SJSA1 (cell line): ENCODE data around the gene IFNL2. TPM values are rescaled to one million over a fixed set of nuclear protein-coding genes. Genes with fewer than 3 reads are reported as not detected.
"Not testable (repeated sequence)": the region's sequence is repeated elsewhere in the genome, so short reads cannot be mapped to it uniquely, and the experiment has no call there.

Source experiments
- DNase-seq, 2 experiments: peaks; one replicate each; pipeline ENCODE4 v3.0.0-alpha.2; 2015 to 2020; ENCODE audit warnings: low spot score in 2 of 2, low read depth in 1 of 2
- H3K27ac ChIP-seq: fragments of 250-450 bp; sonication (Bioruptor Pico); 2 replicates; pipeline ENCODE4 v1.5.1; 2020; ENCODE audit warnings: mild to moderate bottlenecking, moderate library complexity
- H3K27me3 ChIP-seq: fragments of 250-450 bp; sonication (Bioruptor Pico); replicated peaks from 2 replicates; pipeline ENCODE4 v1.5.1; 2020; ENCODE audit warnings: mild to moderate bottlenecking, moderate library complexity
- H3K36me3 ChIP-seq: fragments of 250-450 bp; sonication (Bioruptor Pico); 2 replicates; pipeline ENCODE4 v1.5.1; 2020; ENCODE audit warnings: mild to moderate bottlenecking
- H3K4me1 ChIP-seq: fragments of 250-450 bp; sonication (Bioruptor Pico); replicated peaks from 2 replicates; pipeline ENCODE4 v1.6.1; 2021; ENCODE audit warnings: mild to moderate bottlenecking
- H3K4me3 ChIP-seq: fragments of 250-450 bp; sonication (Bioruptor Pico); 2 replicates; pipeline ENCODE4 v1.5.1; 2020; ENCODE audit warnings: mild to moderate bottlenecking
- H3K9me3 ChIP-seq: fragments of 250-450 bp; sonication (Bioruptor Pico); replicated peaks from 2 replicates; pipeline ENCODE4 v1.5.1; 2020; ENCODE audit warnings: mild to moderate bottlenecking
- total RNA-seq: library from RNA; depleted of rRNA; stranded (reverse); fragments of >200 nt; shearing (Covaris generic); gene quantifications from 2 replicates; pipeline ENCODE4 v1.2.3, GENCODE V29; 2014; rRNA removed

The IFNL2 gene
- not detected in 2 replicates for total RNA-seq

DNA sequence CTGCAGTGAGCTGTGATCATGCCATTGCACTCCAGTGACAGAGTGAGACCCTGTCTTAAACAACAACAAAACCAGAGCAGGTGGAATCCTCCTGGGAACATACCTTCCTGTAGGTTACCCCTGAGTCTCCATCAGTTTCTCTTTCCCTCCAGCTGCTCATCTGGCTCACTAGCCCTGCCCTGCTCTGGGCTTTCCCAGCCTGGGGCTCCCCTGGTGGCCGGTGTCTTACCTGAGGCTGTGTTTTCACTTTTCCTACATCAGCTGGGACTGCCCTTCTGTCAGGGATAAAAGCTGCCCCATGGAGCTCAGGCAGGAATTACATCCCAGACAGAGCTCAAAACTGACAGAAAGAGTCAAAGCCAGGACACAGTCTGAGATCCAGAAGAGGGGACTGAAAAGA is at the start of gene IFNL2:
TSS of gene IFNL2 (plus strand) at position 312 of the 400 bp plus-strand sequence. CDS start 173 bp downstream, outside the sequence.
- not testable (repeated sequence) for H3K4me3 ChIP-seq, H3K36me3 ChIP-seq, DNase-seq, H3K9me3 ChIP-seq, H3K27ac ChIP-seq, H3K4me1 ChIP-seq
- H3K27me3 ChIP-seq: peaks cover 33% of the 10 kb centered on the region

DNA sequence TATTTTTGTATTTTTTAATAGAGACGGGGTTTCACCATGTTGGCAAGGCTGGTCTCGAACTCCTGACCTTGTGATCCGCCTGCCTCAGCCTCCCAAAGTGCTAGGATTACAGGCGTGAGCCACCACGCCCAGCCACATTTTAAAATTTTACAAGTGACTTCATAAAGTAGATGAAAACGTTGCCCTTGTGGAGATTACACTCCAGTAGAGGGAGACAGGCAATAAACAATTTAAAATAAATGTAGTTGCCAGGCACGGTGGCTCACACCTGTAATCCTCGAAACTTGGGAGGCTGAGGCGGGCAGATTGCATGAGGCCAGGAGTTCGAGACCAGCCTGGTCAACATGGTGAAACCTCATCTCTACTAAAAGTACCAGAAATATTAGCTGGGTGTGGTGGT is 49.1 kb upstream of the IFNL2 start:
- DNase-seq, H3K27ac ChIP-seq, H3K27me3 ChIP-seq, H3K4me3 ChIP-seq, H3K9me3 ChIP-seq, H3K36me3 ChIP-seq, H3K4me1 ChIP-seq: not testable (repeated sequence)

DNA sequence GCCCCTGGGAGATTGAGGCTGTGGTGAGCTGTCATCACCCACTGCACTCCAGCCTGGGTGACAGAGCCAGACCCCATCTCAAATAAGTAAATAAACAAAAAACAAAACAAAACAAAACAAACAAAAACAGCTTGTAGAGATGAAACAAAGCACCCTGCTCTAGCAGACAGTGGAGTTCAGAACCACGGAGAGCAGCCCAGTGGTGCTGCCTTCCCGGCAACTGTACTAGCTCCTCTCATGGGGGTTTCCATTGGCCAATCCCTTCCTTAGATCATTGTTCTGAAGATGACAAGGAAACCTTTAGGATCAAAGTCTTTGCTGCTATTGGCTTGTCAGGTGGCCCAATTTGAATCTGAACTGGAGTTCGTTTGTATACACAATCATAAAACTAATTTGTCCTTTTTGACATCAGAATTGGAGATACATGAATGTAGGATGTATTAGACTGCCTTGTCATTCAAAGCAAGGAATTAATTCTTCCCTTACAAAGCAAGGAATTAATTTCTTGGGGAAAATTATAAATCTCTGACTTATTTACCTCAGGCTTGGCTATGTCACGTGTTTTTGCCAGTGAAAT is 44.4 kb upstream of the IFNL2 start:
- H3K9me3 ChIP-seq: no peaks in the 10 kb centered on the region
- peaks cover 7% of the 10 kb centered on the region; the same call in 1 of the 2 replicates for H3K27me3 ChIP-seq
- H3K27ac ChIP-seq: no peak overlapping the region
- DNase-seq: no peak
- H3K4me1 ChIP-seq: no peaks in the 10 kb centered on the region
- no peak overlapping the region for H3K4me3 ChIP-seq
- H3K36me3 ChIP-seq: no peaks in the 10 kb centered on the region

DNA sequence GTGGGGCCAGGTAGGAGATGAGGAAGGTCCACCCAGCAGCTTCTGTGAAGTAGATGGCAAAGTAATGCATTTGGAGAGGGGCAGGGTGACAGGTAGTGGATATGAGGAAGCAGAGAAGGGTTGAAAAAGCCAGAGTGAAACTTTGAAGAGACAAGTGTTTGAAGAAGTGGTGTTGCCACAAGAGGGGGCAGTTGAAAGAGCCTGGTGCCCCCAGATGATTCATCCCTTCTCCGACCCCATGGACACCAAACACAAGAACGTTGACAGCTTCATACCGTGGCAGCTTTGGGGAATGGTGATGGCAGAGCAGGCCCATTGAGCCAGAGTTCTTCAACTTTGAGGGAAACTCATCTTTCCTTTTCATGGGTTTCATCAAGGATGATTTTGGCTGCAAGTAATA is 43.3 kb upstream of the IFNL2 start:
- no peak overlapping the region for H3K27ac ChIP-seq
- DNase-seq: no peak
- peaks cover 7% of the 10 kb centered on the region; the same call in 1 of the 2 replicates for H3K27me3 ChIP-seq
- no peaks in the 10 kb centered on the region for H3K4me1 ChIP-seq
- no peaks in the 10 kb centered on the region for H3K9me3 ChIP-seq
- no peak overlapping the region for H3K4me3 ChIP-seq
- no peaks in the 10 kb centered on the region for H3K36me3 ChIP-seq

DNA sequence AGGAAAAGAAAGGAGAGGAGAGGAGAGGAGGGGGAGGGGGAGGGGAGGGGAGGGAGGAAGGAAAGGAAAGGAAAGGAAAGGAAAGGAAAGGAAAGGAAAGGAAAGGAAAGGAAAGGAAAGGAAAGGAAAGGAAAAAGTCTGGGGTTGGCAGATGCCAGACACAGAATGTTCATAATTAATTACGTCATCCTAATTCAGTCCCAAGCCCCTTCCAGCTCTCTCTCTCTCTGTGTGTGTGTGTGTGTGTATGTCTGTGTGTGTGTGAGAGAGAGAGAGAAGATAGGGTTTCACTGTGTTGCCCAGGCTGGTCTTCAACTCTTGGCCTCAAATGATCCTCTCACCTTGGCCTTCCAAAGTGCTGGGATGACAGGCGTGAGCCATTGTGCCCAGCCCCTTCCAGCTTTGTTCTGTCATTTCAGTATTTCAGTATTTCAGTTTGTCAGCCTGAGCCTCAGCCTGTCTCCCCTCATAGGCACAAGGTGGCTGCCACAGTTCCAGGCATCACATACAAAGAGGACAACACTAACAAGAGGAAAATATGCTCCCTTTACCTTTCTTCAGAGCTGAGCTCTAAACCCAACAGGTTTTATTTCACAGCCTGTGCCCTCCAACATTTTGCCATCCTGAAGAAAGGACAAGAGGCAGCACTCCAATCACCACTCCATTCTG is 38.0 kb upstream of the IFNL2 start:
- H3K9me3 ChIP-seq: no peaks in the 10 kb centered on the region
- H3K27me3 ChIP-seq: peaks cover 8% of the 10 kb centered on the region; the same call in 1 of the 2 replicates
- no peak overlapping the region for H3K4me3 ChIP-seq
- DNase-seq: no peak
- H3K27ac ChIP-seq: no peak overlapping the region
- no peaks in the 10 kb centered on the region for H3K4me1 ChIP-seq
- no peaks in the 10 kb centered on the region for H3K36me3 ChIP-seq

DNA sequence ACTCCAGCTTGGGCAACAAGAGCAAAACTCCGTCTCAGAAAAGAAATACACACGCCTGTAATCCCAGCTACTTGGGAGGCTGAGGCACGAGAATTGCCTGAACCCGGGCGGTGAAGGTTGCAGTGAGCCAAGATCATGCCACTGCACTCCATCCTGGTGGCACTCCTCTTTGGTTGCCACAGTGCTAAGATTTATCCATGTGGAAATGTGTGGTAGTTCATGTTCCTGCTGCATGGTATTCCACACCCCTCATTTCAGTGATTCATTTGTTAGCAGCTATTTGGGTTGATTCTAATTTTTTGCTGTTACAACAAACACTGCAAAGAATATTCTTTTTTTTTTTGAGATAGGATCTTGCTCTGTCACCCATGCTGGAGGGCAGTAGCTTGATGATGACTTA is 35.5 kb upstream of the IFNL2 start:
- DNase-seq: no peak
- Histone ChIP-seq H3K27me3 (peaks cover 7% of the 10 kb centered on the region; the same call in 1 of the 2 replicates), H3K4me3 (no peak overlapping the region), H3K9me3 (no peaks in the 10 kb centered on the region), H3K4me1 (no peaks in the 10 kb centered on the region), H3K27ac (no peak overlapping the region), H3K36me3 (no peaks in the 10 kb centered on the region)

DNA sequence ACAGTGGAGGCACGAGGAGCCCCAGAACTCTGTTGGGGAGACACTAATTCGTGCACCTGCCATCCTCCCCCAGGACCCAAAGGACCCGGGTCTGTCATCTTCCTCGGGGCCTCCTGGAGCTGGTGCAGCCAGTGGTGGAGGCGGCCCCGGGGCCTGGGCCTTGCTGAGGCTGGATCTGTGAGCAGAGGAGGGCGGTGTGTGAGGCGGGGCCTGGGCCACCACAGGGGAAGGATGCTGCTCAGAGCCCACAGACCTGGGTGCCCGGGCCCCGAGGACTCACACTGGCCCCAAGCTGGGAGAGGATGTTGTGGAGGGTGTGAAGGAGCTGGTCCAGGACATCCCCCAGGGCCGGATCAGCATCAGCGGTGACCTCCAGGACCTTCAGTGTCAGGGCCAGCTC is 31.7 kb upstream of the IFNL2 start:
- Histone ChIP-seq H3K27me3 (peaks cover 15% of the 10 kb centered on the region), H3K27ac (no peak overlapping the region), H3K36me3 (no peaks in the 10 kb centered on the region), H3K4me1 (no peaks in the 10 kb centered on the region), H3K4me3 (no peak overlapping the region), H3K9me3 (no peaks in the 10 kb centered on the region)
- DNase-seq: no peak

DNA sequence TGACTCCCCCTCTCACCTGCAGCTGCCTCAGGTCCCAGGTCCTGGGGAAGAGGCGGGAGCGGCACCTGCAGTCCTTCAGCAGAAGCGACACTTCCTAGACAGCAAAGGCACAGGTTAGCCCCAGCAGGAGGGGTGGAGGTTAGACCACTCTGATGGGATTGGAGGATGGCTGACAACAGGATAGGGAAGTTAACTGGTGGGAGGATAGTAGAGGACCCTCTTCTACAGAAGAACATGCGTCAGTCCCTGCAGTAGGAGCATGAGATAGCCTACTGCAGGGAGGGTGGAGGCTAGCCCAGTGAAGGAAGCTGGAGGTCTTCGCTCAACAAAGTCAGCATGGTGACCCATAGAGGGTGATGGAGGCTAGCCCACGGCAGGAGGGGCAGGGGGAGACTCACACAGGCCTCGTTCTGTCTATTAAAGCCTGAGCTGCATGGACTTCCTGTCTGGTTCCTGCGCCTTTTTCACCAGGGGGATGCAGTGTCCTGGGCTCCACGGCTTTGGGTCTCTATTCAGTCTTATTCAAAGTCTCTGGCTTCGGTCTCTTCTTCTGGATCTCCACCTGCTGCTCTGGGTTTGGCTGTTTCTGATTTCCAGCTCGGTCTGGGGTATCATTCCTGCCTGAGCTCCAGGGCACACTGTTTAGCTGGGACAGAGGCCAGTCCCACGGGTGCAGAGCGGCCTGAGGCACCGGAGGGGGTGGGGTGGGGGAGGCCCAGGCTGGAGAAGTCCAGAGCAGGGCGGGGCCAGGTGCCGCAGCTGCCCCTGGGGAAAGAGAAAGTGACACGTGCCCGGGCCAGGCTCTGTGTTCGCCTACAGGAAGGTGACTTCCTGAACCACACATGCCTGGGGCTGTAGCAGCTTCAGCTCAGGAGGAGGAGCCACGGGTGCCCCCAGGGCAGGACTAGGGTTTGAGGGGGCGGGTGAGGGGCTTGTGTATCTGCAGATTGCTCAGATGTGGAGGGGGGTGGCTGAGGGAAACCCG is 30.7 kb upstream of the IFNL2 start:
- no peak for DNase-seq

DNA sequence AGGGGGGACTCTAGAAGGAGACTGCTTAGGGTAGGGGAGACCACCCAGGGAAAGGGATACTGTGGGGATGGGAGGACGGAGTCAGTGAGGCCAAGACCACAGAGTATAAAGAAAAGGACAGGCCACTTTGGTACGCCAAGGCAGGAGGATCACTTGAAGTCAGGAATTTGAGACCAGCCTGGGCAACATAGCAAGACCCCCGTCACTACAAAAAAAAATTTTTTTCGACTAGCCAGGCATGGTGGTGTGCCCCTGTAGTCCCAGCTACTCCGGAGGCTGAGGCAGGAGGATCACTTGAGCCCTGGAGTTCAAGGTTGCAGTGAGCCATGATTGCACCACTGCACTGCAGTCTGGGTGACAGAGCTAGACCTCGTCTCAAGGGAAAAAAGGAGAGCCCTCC is 30.0 kb upstream of the IFNL2 start:
- Histone ChIP-seq H3K4me3 (no peak overlapping the region), H3K27me3 (peaks cover 15% of the 10 kb centered on the region), H3K27ac (no peak overlapping the region), H3K4me1 (no peaks in the 10 kb centered on the region), H3K9me3 (no peaks in the 10 kb centered on the region), H3K36me3 (no peaks in the 10 kb centered on the region)
- no peak for DNase-seq

More for the DNA sequence above, 30.7 kb upstream of the IFNL2 start:
- no peaks in the 10 kb centered on the region for H3K9me3 ChIP-seq
- H3K4me3 ChIP-seq: no peak overlapping the region
- H3K36me3 ChIP-seq: no peaks in the 10 kb centered on the region
- H3K4me1 ChIP-seq: no peaks in the 10 kb centered on the region
- peaks cover 15% of the 10 kb centered on the region for H3K27me3 ChIP-seq
- no peak overlapping the region for H3K27ac ChIP-seq

DNA sequence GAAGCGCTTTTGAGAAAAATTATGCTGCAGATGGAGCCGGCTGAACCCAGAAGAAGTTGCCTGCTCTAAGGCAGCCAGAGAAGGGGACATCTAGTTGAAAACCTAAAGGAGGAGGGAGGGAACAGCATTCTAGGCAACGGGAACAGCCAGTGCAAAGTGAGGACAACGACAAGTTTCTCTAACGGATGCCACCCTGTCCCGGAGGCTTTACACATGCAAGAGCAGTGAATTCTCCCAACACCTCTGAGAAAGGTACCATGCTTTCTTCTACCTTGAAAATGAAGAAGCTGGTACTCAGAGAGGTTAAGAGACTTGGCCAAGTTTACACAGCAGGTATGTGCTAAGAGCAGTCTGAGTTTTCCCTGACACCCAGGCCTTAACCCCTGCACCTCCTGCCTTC is 29.3 kb upstream of the IFNL2 start:
- Histone ChIP-seq H3K4me1 (no peaks in the 10 kb centered on the region), H3K27ac (no peak overlapping the region), H3K36me3 (no peaks in the 10 kb centered on the region), H3K9me3 (no peaks in the 10 kb centered on the region), H3K4me3 (no peak overlapping the region), H3K27me3 (peaks cover 15% of the 10 kb centered on the region)
- no peak for DNase-seq

DNA sequence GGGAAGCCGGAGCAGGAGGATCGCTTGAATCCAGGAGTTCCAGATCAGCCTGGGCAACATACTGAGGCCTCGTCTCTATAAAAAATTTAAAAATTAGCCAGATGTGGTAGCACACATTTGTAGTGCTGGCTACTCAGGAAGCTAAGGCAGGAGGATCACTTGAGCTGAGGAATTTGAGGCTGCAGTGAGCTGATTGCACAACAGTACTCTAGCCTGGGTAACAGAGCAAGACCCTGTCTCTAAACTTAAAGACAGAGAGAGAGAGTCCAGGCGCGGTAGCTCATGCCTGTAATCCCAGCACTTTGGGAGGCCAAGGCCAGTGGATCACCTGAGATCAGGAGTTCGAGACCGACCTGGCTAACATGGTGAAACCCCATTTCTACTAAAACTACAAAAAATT is 27.8 kb upstream of the IFNL2 start:
- Histone ChIP-seq H3K27ac (no peak overlapping the region), H3K4me1 (no peaks in the 10 kb centered on the region), H3K36me3 (no peaks in the 10 kb centered on the region), H3K9me3 (no peaks in the 10 kb centered on the region), H3K4me3 (no peak overlapping the region), H3K27me3 (peaks cover 12% of the 10 kb centered on the region)
- DNase-seq: no peak

DNA sequence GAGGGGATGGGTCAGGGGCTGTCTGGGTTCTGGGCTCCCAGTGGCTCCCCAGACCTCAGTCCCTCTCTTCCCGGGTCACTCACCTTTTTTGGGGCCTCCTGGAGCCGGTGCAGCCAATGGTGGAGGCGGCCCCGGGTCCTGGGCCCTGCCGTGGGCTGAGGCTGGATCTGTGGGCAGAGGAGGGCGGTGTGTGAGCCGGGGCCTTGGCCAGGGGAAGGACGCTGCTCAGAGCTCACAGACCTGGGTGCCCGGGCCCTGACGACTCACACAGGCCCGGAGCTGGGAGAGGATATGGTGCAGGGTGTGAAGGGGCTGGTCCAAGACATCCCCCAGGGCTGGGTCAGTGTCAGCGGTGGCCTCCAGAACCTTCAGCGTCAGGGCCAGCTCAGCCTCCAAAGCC is 24.5 kb upstream of the IFNL2 start:
- not testable (repeated sequence) for H3K27ac ChIP-seq, H3K4me1 ChIP-seq, H3K36me3 ChIP-seq, H3K9me3 ChIP-seq, DNase-seq, H3K4me3 ChIP-seq
- H3K27me3 ChIP-seq: peaks cover 27% of the 10 kb centered on the region

DNA sequence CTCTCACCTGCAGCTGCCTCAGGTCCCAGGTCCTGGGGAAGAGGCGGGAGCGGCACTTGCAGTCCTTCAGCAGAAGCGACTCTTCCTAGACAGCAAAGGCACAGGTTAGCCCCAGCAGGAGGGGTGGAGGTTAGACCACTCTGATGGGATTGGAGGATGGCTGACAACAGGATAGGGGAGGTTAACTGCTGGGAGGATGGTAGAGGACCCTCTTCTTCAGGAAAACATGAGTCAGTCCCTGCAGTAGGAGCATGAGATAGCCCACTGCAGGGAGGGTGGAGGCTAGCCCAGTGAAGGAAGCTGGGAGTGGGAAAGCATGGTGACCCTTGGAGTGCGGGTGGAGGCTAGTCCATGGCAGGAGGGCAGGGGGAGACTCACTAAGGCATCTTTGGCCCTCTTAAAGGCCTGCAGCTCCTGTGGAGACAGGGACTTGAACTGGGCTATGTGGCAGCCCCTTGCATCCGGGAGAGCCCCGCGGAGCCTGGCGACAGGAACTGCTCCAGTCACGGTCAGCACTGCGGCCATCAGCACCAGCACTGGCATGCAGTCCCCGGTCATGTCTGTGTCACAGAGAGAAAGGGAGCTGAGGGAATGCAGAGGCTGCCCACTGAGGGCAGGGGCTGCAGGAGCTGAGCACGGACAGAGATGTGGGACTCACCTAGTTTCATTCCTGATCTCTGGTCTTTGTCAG is 23.6 kb upstream of the IFNL2 start, which contains the start of gene IFNL3:
TSS of gene IFNL3 (minus strand) at position 597 of the 691 bp plus-strand sequence. CDS start at position 558, 39 bp downstream.
- not testable (repeated sequence) for DNase-seq, H3K36me3 ChIP-seq, H3K4me1 ChIP-seq, H3K9me3 ChIP-seq, H3K4me3 ChIP-seq, H3K27ac ChIP-seq
- peaks cover 31% of the 10 kb centered on the region for H3K27me3 ChIP-seq
